Measurements from ENCODE around the gene ATP6V1A. TPM values are rescaled to one million over a fixed set of nuclear protein-coding genes. Genes with fewer than 3 reads are reported as not detected.

ATP6V1A gene
- total and polyA plus RNA-seq, 10 donors = 13.3 to 109 (median 81.8) TPM

- TF ChIP-seq POLR2A (IDR thresholded peaks at IDR 0.05) (no peak), POLR2AphosphoS5 (IDR thresholded peaks at IDR 0.05) (no peak), CTCF (IDR thresholded peaks at IDR 0.05 in 8 of 11, conservative IDR thresholded peaks at IDR 0.05 in 3 of 11) (no peak)
- 60 to 74% (median 71%) methylated on average over 4 of the region's 4 CpGs for WGBS, 5 donors
- H3K27me3 ChIP-seq (replicated peaks in 1 of 7) = no peaks in the 10 kb centered on the region
- no peak for DNase-seq
- H3K4me1 ChIP-seq = no peaks in the 10 kb centered on the region
- peaks cover 0 to 100% (median 72%) of the 10 kb centered on the region in 6 donors for H3K36me3 ChIP-seq
- no peak overlapping the region for H3K4me3 ChIP-seq
- no peaks in the 10 kb centered on the region for H3K9me3 ChIP-seq
- H3K27ac ChIP-seq = no peak overlapping the region
- intact Hi-C loops (cut with DNase I; ENCODE audit: low total_unique reads) = no loop called here
Observed at GRCh38 chr3:113794526-113794925, 47.7 kb downstream of the ATP6V1A start.

GRCh38 chr3:113795693-113796092, 48.9 kb downstream of the ATP6V1A start:
- Histone ChIP-seq H3K27ac (no peak overlapping the region), H3K9me3 (no peaks in the 10 kb centered on the region), H3K36me3 (peaks cover 0 to 100% (median 69%) of the 10 kb centered on the region in 6 donors), H3K4me3 (no peak overlapping the region), H3K4me1 (no peaks in the 10 kb centered on the region), H3K27me3 (replicated peaks in 1 of 7) (no peaks in the 10 kb centered on the region)
- no peak for DNase-seq
- intact Hi-C loops (cut with DNase I; ENCODE audit: low total_unique reads) = no loop called here
- WGBS, 5 donors = 93 to 96% (median 94%) methylated on average over 4 of the region's 4 CpGs
- TF ChIP-seq POLR2AphosphoS5 (IDR thresholded peaks at IDR 0.05) (no peak), POLR2A (IDR thresholded peaks at IDR 0.05) (no peak), CTCF (IDR thresholded peaks at IDR 0.05 in 8 of 11, conservative IDR thresholded peaks at IDR 0.05 in 3 of 11) (no peak)

GRCh38 chr3:113802795-113803455, 56.1 kb downstream of the ATP6V1A start:
- no peaks in the 10 kb centered on the region for H3K9me3 ChIP-seq
- H3K27me3 ChIP-seq (replicated peaks in 1 of 7) = no peaks in the 10 kb centered on the region
- H3K36me3 ChIP-seq = peaks cover 0 to 100% (median 70%) of the 10 kb centered on the region in 6 donors
- WGBS, 5 donors = 90 to 97% (median 92%) methylated on average over 3 of the region's 3 CpGs
- DNase-seq = no peak
- TF ChIP-seq POLR2AphosphoS5 (IDR thresholded peaks at IDR 0.05) = no peak
- no peak for TF ChIP-seq CTCF (IDR thresholded peaks at IDR 0.05 in 8 of 11, conservative IDR thresholded peaks at IDR 0.05 in 3 of 11)
- intact Hi-C loops (cut with DNase I; ENCODE audit: low total_unique reads) = no loop called here
- H3K27ac ChIP-seq = no peak overlapping the region
- H3K4me3 ChIP-seq = no peak overlapping the region
- H3K4me1 ChIP-seq = peaks cover 0 to 7% (median 0%) of the 10 kb centered on the region in 6 donors

GRCh38 chr3:113804661-113805060, 57.8 kb downstream of the ATP6V1A start:
- DNase-seq = no peak
- no peak for TF ChIP-seq POLR2AphosphoS5 (IDR thresholded peaks at IDR 0.05)
- no peak for TF ChIP-seq POLR2A (IDR thresholded peaks at IDR 0.05)
- no peak for TF ChIP-seq CTCF (IDR thresholded peaks at IDR 0.05 in 8 of 11, conservative IDR thresholded peaks at IDR 0.05 in 3 of 11)
- H3K4me3 ChIP-seq = no peak overlapping the region
- no peak overlapping the region for H3K27ac ChIP-seq
- WGBS, 5 donors = 89 to 96% (median 92%) methylated on average over 4 of the region's 4 CpGs
- no peaks in the 10 kb centered on the region for H3K27me3 ChIP-seq (replicated peaks in 1 of 7)
- peaks cover 0 to 7% (median 0%) of the 10 kb centered on the region in 6 donors for H3K4me1 ChIP-seq
- peaks cover 4 to 100% (median 69%) of the 10 kb centered on the region in 6 donors for H3K36me3 ChIP-seq
- intact Hi-C loops (cut with DNase I; ENCODE audit: low total_unique reads) = no loop called here
- no peaks in the 10 kb centered on the region for H3K9me3 ChIP-seq

All from spleen (tissue), 11 donors.